HTR-8/SVneo (cell line): ENCODE results near the gene BATF2.

ENCODE experiments used
- DNase-seq: peaks from one replicate; pipeline ENCODE4 v3.0.0; 2011; ENCODE audit warnings: low spot score, mixed read lengths; ENCODE audit not compliant: insufficient read length
- FAIRE-seq: peaks from 2 replicates; lab custom pipeline; 2011; peaks lifted over from hg19 to GRCh38; lab: Jason Lieb, UNC

Gene BATF2

DNA sequence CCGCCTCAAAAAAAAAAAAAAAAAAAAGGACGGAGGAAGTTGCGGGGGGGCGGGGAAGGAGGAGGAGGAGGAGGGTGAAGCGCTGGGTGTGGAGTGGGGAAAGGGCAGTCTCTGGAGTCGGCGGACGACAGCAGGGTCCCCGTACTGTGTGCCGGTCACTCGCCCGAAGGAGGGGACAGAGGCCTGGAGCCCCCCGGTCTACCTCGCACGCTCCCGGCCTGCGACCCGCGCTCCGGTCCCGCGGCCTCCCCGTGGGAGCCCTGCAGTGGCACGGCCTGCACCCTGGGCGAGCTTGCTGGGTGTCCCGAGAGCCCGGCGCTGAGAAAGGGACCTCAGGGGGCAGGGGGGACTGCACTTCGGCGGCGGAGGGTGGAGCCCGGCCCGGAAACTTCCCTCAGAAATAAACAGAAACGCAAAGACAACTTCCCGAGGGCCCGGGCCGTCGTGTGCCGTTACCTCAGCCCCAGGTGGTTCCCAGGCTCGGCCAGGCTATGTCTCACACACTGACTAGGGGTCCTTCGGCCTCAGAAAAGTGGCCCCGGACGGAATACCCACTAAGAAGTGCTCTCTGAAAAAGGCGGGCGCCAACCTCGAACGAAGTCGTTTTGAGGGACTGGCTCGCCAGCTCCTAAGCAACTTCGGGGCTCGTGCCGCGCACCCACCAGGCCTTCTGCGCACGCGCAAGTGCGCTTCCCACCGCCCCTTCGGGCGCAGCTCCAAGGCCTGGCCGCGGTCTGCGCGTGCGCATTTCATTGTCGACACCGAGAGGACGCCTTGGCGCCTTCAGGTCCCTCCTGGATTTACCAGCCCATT is 25.1 kb downstream of the BATF2 start, which contains the start of gene MAJIN:
MAJIN (minus strand) TSS at position 688 of the 813 bp plus-strand sequence. CDS start 12,703 bp downstream, outside the sequence.
- FAIRE-seq (no peak), DNase-seq (no peak)

- DNase-seq (no peak), FAIRE-seq (no peak)
These were observed 26.0 kb downstream of the BATF2 start for GRCh38 chr11:64970731-64971151.

GRCh38 chr11:64969209-64969608 is 27.6 kb downstream of the BATF2 start:
- DNase-seq (peak; percentile 44), FAIRE-seq (no peak)

DNA sequence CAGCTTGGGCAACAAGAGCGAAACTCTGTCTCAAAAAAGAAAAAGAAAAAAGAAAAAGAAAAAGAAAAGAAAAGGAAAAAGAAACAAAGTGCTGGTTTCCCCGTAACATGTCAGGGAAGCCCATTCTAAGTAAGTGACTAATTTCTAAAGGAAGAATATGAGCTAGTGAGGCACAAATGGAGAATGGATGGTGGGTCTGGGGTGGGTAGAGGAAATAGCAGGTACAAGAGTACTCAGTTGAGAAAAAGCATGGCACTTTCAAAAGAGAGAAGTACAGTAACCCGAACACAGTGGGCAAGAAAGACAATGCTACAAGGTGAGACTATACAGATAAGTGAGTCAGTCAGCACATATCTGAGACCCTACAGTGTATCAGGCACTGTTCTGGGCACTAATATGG is 29.4 kb downstream of the BATF2 start:
- FAIRE-seq (no peak), DNase-seq (no peak)

DNA sequence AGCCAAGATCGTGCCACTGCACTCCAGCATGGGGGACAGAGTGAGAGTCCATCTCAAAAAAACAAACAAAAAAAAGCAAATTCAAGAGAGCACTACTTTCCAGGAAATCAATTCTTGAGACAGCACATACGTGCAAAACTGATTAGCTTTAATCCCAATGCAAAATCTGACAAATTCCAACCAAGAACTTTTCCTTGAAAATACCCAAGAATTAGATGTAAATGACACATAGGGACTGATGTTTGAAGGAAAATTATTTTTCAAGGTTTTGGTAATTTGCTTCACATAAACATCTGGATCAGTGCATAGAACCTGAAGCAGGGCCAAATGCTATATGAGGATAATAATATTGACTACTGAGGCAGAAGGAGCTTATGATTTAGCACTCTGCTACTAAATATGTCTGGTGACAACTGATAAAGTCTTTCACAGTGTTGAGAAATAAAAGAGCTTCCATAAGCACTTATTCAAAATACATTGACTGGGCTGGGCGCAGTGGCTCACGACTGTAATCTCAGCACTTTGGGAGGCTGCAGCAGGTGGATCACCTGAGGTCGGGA is 33.6 kb downstream of the BATF2 start:
- DNase-seq, result no peak
- FAIRE-seq, result no peak

DNA sequence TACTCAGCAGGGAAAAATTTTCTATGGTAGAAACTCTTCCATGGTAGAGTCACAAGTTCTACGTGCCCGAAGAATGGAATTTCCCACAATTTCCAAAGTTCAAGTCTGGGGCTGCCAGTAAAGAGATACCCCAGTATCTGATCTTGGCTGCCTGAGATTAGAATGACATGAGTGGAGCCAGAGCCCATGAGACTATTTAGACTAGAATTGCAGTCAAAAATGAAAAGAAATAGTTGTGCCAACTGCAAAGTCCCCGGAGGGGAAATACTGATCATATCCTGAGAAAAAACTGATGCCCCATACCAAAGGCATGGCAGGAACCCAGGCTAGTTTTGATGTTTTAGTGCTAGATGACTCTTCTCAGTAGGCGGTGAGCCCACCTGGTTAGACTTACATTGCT is 36.1 kb downstream of the BATF2 start:
- no peak for DNase-seq
- FAIRE-seq, result no peak

- no peak for DNase-seq
- FAIRE-seq, result no peak
These were observed 37.3 kb downstream of the BATF2 start for GRCh38 chr11:64959498-64959897.

GRCh38 chr11:64954201-64954600 is 42.6 kb downstream of the BATF2 start:
- no peak for DNase-seq
- no peak for FAIRE-seq

DNA sequence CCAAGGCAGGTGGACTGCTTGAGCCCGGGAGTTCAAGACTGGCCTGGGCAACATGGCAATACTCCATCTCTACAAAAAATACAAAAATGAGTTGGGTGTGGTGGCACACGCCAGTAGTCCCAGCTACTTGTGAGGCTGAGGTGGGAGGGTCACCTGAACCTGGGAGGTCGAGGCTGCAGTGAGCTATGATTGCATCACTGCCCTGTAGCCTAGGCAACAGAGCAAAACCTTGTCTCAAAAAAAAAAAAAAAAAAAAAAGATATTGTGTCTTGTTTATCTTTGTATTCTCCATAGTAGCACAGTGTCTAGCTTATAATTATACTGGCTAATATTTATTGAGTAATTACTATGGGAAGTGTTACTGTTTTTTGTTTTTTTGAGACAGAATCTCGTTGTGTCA is 45.2 kb downstream of the BATF2 start:
- DNase-seq (no peak), FAIRE-seq (no peak)

- FAIRE-seq (no peak), DNase-seq (no peak)
These were observed 49.5 kb downstream of the BATF2 start for GRCh38 chr11:64947208-64947814.
